Measurements from ENCODE around the gene FGD3.

GRCh38 chr9:93022066-93022465 lies 74.7 kb downstream of the FGD3 start:
- TF ChIP-seq CTCF (conservative IDR thresholded peaks at IDR 0.05; ENCODE audit: low read depth, low read length), result no peak
- TF ChIP-seq EZH2 (IDR thresholded peaks at IDR 0.05; ENCODE audit: borderline replicate concordance, low read depth, low read length, poor library complexity, severe bottlenecking), result no peak

All from A673 (cell line).